ENCODE measurements around the gene MYRIP. TPM values are rescaled to one million over a fixed set of nuclear protein-coding genes. Genes with fewer than 3 reads are reported as not detected.

MYRIP gene
- total and polyA plus RNA-seq, 3 donors from 2014 or later, result 2.4 to 5.8 (median 4.8) TPM

DNA sequence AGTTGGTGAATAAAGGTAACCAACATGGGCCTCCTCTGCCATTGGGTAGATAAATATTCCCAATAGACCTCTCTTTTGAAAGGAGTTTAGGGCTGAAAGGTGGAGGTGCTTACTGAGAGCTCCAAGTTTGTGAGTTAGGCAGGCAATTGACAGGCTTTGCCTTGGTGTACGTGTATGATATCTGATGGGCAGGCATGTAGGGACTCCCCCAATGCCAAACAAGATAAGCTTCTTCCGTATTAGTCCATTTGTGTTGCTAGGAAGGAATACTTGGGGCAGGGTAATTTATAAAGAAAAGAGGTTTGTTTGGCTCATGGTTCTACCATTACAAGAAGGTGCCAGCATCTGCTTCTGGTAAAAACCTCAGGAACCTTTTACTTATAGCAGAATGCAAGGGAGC, 339.4 kb downstream of the MYRIP start:
- no peak for DNase-seq
- WGBS, 2 donors, result 34 to 64% methylated on average over 2 of the region's 2 CpGs
- Histone ChIP-seq H3K36me3 (ENCODE audit: low read depth, missing control alignments) (no peaks in the 10 kb centered on the region), H3K27ac (no peak overlapping the region), H3K27me3 (no peaks in the 10 kb centered on the region), H3K4me1 (no peaks in the 10 kb centered on the region), H3K9me3 (no peaks in the 10 kb centered on the region), H3K4me3 (no peak overlapping the region)
- TF ChIP-seq, protein P1, sequence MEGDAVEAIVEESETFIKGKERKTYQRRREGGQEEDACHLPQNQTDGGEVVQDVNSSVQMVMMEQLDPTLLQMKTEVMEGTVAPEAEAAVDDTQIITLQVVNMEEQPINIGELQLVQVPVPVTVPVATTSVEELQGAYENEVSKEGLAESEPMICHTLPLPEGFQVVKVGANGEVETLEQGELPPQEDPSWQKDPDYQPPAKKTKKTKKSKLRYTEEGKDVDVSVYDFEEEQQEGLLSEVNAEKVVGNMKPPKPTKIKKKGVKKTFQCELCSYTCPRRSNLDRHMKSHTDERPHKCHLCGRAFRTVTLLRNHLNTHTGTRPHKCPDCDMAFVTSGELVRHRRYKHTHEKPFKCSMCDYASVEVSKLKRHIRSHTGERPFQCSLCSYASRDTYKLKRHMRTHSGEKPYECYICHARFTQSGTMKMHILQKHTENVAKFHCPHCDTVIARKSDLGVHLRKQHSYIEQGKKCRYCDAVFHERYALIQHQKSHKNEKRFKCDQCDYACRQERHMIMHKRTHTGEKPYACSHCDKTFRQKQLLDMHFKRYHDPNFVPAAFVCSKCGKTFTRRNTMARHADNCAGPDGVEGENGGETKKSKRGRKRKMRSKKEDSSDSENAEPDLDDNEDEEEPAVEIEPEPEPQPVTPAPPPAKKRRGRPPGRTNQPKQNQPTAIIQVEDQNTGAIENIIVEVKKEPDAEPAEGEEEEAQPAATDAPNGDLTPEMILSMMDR (IDR thresholded peaks at IDR 0.05), result no peak
- TF ChIP-seq POLR2A (IDR thresholded peaks at IDR 0.05), result no peak
- intact Hi-C loops (cut with DNase I; ENCODE audit: low total_unique reads), result no loop called here

DNA sequence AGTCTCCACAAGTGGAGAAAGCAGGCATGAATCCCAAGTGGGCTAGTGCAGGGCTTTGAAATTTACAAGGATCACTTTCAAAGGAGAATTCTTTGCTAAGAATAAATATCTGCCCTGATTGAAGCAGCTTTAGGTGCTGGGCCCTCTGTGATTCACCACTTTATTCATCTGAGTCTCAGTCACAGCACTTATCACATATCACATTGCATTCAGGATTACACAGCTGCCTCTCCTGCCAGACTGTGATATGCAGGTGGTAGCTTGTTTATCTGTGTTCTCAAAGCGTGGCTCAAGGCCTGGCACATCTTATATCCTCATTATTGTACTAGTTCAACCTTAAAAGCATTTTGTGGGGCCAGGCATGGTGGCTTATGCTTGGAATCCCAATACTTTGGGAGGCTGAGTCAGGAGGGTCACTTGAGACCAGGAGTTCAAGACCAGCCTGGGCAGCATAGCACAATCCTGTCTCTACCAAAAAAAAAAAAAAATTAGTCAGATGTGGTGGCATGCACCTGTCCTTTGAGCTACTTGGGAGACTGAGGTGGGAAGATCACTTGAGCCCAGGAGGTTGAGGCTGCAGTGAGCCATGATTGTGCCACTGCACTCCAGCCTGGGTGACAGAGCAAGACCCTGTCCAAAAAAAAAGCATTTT, 343.2 kb downstream of the MYRIP start:
- intact Hi-C loops (cut with DNase I; ENCODE audit: low total_unique reads), result no loop called here
- no peaks in the 10 kb centered on the region for H3K36me3 ChIP-seq (ENCODE audit: low read depth, missing control alignments)
- H3K27me3 ChIP-seq, result no peaks in the 10 kb centered on the region
- no peak for TF ChIP-seq POLR2A (IDR thresholded peaks at IDR 0.05)
- TF ChIP-seq, protein P1 (IDR thresholded peaks at IDR 0.05), result no peak
- no peak for DNase-seq
- 52 to 71% methylated on average over 1 of the region's 1 CpG for WGBS, 2 donors
- no peak overlapping the region for H3K4me3 ChIP-seq
- H3K4me1 ChIP-seq, result no peaks in the 10 kb centered on the region
- H3K27ac ChIP-seq, result no peak overlapping the region
- H3K9me3 ChIP-seq, result no peaks in the 10 kb centered on the region

DNA sequence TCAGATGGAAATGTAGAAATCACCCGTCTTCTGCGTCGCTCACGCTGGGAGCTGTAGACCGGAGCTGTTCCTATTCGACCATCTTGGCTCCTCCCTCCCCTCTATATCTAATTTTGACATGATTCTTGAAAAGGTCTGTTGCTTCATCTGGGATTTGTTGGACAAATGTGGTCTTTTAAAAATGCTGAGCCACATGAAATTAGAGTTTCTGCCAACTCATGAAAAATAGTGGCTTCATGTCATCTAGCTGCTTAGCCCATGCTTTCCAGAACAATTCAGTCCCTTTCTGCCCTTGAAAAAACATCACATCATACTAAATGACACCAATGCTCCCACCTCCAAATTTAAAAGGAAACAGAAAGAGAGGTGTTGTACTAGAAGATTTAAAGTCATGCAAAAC, 351.5 kb downstream of the MYRIP start:
- intact Hi-C loops (cut with DNase I; ENCODE audit: low total_unique reads), result no loop called here
- TF ChIP-seq, protein P1 (IDR thresholded peaks at IDR 0.05), result no peak
- no peak for TF ChIP-seq POLR2A (IDR thresholded peaks at IDR 0.05)
- whole genome bisulfite sequencing, 2 donors, result 95 to 96% methylated on average over 6 of the region's 6 CpGs

DNA sequence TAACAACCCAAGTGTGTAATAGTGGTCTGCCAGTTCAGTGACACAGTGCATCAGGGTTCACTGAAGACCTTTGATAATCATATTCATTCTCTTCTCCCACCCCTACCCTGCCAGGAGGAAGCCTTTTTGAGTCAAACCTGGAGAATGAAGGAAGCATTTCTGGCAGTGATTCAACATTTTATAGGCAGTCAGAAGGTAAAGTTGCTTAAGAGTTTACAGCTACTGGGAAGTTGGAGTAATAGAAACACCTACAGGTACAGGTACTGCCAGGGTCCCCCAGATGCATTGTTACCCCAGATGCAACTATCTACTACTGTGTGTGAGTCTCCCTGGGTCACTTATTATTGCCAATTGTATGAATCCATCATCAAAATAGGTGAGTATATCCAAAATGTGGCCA, 353.2 kb downstream of the MYRIP start:
- Histone ChIP-seq H3K27ac (no peak overlapping the region), H3K36me3 (ENCODE audit: low read depth, missing control alignments) (no peaks in the 10 kb centered on the region), H3K4me1 (no peaks in the 10 kb centered on the region), H3K9me3 (no peaks in the 10 kb centered on the region), H3K27me3 (no peaks in the 10 kb centered on the region), H3K4me3 (no peak overlapping the region)
- DNase-seq, result no peak
- intact Hi-C loops (cut with DNase I; ENCODE audit: low total_unique reads), result no loop called here
- TF ChIP-seq, protein P1 (IDR thresholded peaks at IDR 0.05), result no peak
- no peak for TF ChIP-seq POLR2A (IDR thresholded peaks at IDR 0.05)

More for the DNA sequence above, 351.5 kb downstream of the MYRIP start:
- Histone ChIP-seq H3K27ac (no peak overlapping the region), H3K4me1 (no peaks in the 10 kb centered on the region), H3K36me3 (ENCODE audit: low read depth, missing control alignments) (no peaks in the 10 kb centered on the region), H3K27me3 (no peaks in the 10 kb centered on the region), H3K4me3 (no peak overlapping the region), H3K9me3 (no peaks in the 10 kb centered on the region)
- no peak for DNase-seq

DNA sequence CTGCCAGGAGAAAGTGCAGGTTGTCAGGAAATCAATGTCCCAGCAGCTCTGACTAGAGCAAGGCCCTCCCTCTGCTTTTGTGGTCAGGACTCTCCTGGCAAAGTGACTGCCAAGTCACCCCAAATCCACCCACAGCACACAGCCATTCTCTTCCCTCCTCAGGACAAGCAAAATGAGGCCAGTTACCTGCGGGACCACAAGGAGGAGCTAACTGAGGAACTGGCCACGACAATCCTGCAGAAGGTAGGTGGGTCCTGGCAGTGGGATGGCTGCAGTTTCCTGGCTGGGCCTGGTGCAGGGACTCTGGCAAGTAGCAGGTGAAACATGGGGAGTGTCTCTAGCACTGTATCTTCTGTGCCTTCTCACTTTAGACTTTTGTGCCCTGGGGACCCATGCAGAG, 357.6 kb downstream of the MYRIP start:
- Histone ChIP-seq H3K27me3 (no peaks in the 10 kb centered on the region), H3K27ac (no peak overlapping the region), H3K4me1 (no peaks in the 10 kb centered on the region), H3K9me3 (no peaks in the 10 kb centered on the region), H3K36me3 (ENCODE audit: low read depth, missing control alignments) (no peaks in the 10 kb centered on the region), H3K4me3 (no peak overlapping the region)
- TF ChIP-seq, protein P1 (IDR thresholded peaks at IDR 0.05), result no peak
- WGBS, 2 donors, result 60 to 67% methylated on average over 1 to 2 of the region's 2 CpGs
- no peak for DNase-seq
- intact Hi-C loops (cut with DNase I; ENCODE audit: low total_unique reads), result no loop called here

Measured in testis (tissue), 3 donors.